Mammary epithelial cell (primary cell): ENCODE data around the gene PHLDA2.

Experiments
- EZH2 ChIP-seq: IDR thresholded peaks from 2 replicates; pipeline ENCODE4 v1.6.1; 2012; ENCODE audit warnings: low read length, inconsistent platforms, borderline replicate concordance
- TF ChIP-seq, protein P1 (sequence below), 2 donors: IDR thresholded peaks in 1 of 2; conservative IDR thresholded peaks in 1 of 2; 2 replicates each; pipeline ENCODE4 v1.5.1; 2011 to 2012; ENCODE audit warnings: inconsistent platforms in 2 of 2, low read length in 2 of 2, mild to moderate bottlenecking in 2 of 2, control low read depth in 1 of 2, low read depth in 1 of 2; ENCODE audit not compliant: insufficient read depth in 1 of 2; ENCODE audit errors: extremely low read depth in 1 of 2

GRCh38 chr11:2916114-2916891 lies 12.9 kb downstream of the PHLDA2 start:
- no peak for TF ChIP-seq EZH2
- TF ChIP-seq, protein P1, sequence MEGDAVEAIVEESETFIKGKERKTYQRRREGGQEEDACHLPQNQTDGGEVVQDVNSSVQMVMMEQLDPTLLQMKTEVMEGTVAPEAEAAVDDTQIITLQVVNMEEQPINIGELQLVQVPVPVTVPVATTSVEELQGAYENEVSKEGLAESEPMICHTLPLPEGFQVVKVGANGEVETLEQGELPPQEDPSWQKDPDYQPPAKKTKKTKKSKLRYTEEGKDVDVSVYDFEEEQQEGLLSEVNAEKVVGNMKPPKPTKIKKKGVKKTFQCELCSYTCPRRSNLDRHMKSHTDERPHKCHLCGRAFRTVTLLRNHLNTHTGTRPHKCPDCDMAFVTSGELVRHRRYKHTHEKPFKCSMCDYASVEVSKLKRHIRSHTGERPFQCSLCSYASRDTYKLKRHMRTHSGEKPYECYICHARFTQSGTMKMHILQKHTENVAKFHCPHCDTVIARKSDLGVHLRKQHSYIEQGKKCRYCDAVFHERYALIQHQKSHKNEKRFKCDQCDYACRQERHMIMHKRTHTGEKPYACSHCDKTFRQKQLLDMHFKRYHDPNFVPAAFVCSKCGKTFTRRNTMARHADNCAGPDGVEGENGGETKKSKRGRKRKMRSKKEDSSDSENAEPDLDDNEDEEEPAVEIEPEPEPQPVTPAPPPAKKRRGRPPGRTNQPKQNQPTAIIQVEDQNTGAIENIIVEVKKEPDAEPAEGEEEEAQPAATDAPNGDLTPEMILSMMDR (conservative IDR thresholded peaks at IDR 0.05 in 1 of 2, IDR thresholded peaks at IDR 0.05 in 1 of 2; ENCODE audit: extremely low read depth in 1 of 2, insufficient read depth in 1 of 2, low read depth in 1 of 2, low read length in 2 of 2), result no peak
